ENCODE results near the gene FOSL2. TPM values are rescaled to one million over a fixed set of nuclear protein-coding genes. Genes with fewer than 3 reads are reported as not detected.

The FOSL2 gene
- polyA plus RNA-seq, 1 of the 3 experiments (the other 2 are of a cell fraction): 41.7 TPM

DNA sequence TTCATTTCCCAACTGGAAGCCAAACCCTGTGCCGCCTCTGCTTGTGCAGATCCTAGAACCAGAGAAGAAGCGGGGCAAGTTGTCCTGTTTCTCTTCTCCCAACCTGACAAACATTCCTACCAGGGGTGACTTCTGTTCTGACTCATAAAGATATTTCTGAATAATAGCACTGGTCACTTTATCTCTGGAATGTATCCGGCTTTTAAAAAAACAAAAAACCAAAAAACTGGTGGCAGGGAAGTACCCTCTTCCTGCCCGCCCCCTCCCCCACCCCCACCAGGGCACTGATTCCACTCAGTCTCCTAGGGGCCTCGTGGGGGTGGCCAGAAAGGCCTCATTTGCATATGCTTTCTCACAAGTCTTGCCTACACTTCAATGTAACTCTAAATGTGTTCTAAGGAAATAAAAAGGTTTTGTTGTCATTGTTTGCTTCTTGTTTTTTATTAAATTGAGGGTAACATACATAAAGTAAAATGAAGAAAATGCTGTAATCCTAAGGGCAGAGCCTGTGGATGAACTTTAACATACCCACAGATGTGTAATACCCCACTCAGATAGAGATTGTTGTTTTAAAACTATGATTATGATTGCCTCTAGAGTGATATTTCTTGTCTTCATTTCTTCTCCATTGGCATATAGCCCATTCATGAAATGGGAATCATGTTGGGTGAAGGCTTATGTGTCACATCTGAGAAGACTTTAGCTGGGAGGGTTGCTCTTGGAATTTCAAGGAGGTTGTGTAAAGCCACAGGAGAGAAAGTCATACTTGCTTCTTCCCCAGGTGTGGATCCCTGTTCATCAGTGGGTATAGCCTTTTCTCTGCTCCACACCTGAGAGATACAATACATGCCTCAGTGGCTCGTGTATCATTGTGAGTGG lies 5.3 kb upstream of the FOSL2 start (continued):
- TF ChIP-seq POLR2AphosphoS5 (IDR thresholded peaks at IDR 0.05; ENCODE audit: low read depth, low read length): peak; percentile 56; the same call in 1 of the 2 replicates

DNA sequence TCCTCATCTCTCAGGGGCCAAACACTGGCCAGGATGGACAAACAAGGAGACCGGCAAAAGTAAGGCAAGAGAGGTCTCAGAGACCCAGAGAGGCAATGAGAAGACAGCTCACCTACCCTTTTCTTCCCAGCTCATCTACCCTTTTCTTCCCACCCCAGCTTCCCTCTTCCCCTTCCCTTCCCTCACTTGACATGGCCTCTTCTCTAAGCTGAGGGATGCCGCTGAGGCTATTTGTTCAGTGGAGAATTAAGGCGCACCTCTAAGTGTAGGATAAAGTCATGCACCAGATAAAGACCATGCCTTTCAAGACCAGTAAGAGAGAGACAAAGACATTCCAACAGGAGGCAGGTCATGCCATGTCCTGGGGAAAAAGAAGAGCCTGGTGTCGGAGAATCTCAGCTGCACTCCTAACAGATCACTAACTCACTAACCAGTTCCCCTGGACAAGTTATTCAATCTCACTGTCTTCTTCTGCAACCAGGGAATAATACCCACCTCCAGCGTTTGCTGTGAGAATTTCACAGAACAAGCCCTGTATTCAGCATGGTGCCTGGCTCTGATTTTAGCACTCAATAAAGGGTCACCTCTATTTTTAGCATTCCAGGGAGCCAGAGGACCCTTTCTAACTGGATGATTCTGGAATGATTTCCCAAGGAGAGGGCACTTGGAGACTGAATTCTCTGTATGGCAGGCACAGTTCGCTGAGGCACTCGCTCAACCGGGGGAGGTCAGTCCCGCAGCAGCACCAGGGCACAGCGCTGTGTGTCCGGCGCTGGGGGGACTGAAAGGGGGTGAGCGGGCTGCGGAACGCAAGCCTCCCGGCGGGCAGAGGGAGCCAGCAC lies 3.0 kb upstream of the FOSL2 start:
- Histone ChIP-seq H3K4me3 (ENCODE audit: low read depth in 2 of 2, low read length in 1 of 2) (peak overlapping the region; percentile 83 to 84), H3K27ac (ENCODE audit: low read depth in 2 of 2, low read length in 1 of 2) (peak overlapping the region; percentile 92 to 97), H3K9me3 (no peaks in the 10 kb centered on the region), H3K4me1 (ENCODE audit: control insufficient read depth in 1 of 2, insufficient read depth in 2 of 2, low read depth in 1 of 2, low read length in 1 of 2) (peaks cover 19 to 22% of the 10 kb centered on the region in 2 experiments; a peak in 3 of 4 replicates), H3K4me2 (peak overlapping the region; percentile 89), H3K79me2 (ENCODE audit: insufficient read depth) (peaks cover 18% of the 10 kb centered on the region), H3K9me2 (no peaks in the 10 kb centered on the region), H3F3A (replicated peaks; ENCODE audit: insufficient read depth) (peaks cover 22% of the 10 kb centered on the region), H3K27me3 (ENCODE audit: insufficient read depth) (no peaks in the 10 kb centered on the region), H2AFZ (ENCODE audit: low read depth) (peak overlapping the region; percentile 86), H3K36me3 (replicated peaks in 1 of 2; ENCODE audit: control insufficient read depth in 1 of 2, insufficient read depth in 2 of 2, low read length in 1 of 2) (no peaks in the 10 kb centered on the region), H4K20me1 (ENCODE audit: insufficient read depth) (no peaks in the 10 kb centered on the region), H3K9ac (peak overlapping the region; percentile 98)
- ChIA-PET CTCF (interaction anchor here (0.8 to 5.5 kb wide), 9 partner anchors 10 to 685 kb away, joined by 3 to 33 read pairs (median 3); partner anchors contain the start of genes BABAM2 and RBKS), POLR2A (interaction anchor here (0.7 to 5.0 kb wide), 14 partner anchors 14 to 686 kb away, joined by 3 to 79 read pairs (median 5); partner anchors contain the start of genes BABAM2, MRPL33 and RBKS)
- WGBS (ENCODE audit: low lambda C conversion rate): 26% methylated on average over 17 of the region's 17 CpGs
- DNase-seq: peak; percentile 89
- TF ChIP-seq SMC3 (IDR thresholded peaks at IDR 0.05; ENCODE audit: low read depth, low read length) (peak; percentile 29; the same call in 1 of the 2 replicates), RXRA (IDR thresholded peaks at IDR 0.05; ENCODE audit: borderline replicate concordance, low read depth) (no peak), GATA2 (CRISPR knock-in tag; IDR thresholded peaks at IDR 0.05) (no peak), NRF1 (IDR thresholded peaks at IDR 0.05; ENCODE audit: low read depth, low read length) (no peak), RFX5 (IDR thresholded peaks at IDR 0.05; ENCODE audit: low read length) (no peak), EP300 (IDR thresholded peaks at IDR 0.05; ENCODE audit: borderline replicate concordance in 1 of 2, low read depth in 1 of 2, low read length in 1 of 2) (0 out of 4 replicates have a peak, but pooled peaks of 1 of the 2 experiments have one; percentile 1), MXI1 (IDR thresholded peaks at IDR 0.05; ENCODE audit: low read depth, low read length) (no peak), TCF12 (IDR thresholded peaks at IDR 0.05) (no peak), TEAD4 (IDR thresholded peaks at IDR 0.05; ENCODE audit: borderline replicate concordance, insufficient read depth) (no peak), RAD21 (IDR thresholded peaks at IDR 0.05; ENCODE audit: low read length) (peak; percentile 41), TAF1 (IDR thresholded peaks at IDR 0.05; ENCODE audit: borderline replicate concordance, low read depth, low read length) (no peak), YY1 (IDR thresholded peaks at IDR 0.05; ENCODE audit: low read depth) (0 out of 2 replicates have a peak, but pooled peaks have one; percentile 57), RCOR1 (IDR thresholded peaks at IDR 0.05; ENCODE audit: low read length) (no peak), NFIC (IDR thresholded peaks at IDR 0.05; ENCODE audit: borderline replicate concordance) (no peak; the same call in 1 of the 2 replicates), POLR2AphosphoS5 (IDR thresholded peaks at IDR 0.05; ENCODE audit: low read depth, low read length) (no peak)
- TF ChIP-seq, protein P1, sequence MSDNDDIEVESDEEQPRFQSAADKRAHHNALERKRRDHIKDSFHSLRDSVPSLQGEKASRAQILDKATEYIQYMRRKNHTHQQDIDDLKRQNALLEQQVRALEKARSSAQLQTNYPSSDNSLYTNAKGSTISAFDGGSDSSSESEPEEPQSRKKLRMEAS (IDR thresholded peaks at IDR 0.05; ENCODE audit: low read depth): no peak
- TF ChIP-seq, protein P2, sequence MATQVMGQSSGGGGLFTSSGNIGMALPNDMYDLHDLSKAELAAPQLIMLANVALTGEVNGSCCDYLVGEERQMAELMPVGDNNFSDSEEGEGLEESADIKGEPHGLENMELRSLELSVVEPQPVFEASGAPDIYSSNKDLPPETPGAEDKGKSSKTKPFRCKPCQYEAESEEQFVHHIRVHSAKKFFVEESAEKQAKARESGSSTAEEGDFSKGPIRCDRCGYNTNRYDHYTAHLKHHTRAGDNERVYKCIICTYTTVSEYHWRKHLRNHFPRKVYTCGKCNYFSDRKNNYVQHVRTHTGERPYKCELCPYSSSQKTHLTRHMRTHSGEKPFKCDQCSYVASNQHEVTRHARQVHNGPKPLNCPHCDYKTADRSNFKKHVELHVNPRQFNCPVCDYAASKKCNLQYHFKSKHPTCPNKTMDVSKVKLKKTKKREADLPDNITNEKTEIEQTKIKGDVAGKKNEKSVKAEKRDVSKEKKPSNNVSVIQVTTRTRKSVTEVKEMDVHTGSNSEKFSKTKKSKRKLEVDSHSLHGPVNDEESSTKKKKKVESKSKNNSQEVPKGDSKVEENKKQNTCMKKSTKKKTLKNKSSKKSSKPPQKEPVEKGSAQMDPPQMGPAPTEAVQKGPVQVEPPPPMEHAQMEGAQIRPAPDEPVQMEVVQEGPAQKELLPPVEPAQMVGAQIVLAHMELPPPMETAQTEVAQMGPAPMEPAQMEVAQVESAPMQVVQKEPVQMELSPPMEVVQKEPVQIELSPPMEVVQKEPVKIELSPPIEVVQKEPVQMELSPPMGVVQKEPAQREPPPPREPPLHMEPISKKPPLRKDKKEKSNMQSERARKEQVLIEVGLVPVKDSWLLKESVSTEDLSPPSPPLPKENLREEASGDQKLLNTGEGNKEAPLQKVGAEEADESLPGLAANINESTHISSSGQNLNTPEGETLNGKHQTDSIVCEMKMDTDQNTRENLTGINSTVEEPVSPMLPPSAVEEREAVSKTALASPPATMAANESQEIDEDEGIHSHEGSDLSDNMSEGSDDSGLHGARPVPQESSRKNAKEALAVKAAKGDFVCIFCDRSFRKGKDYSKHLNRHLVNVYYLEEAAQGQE (IDR thresholded peaks at IDR 0.05; ENCODE audit: low read depth, low read length): 0 out of 2 replicates have a peak, but pooled peaks have one; percentile 8
- TF ChIP-seq, protein P3, sequence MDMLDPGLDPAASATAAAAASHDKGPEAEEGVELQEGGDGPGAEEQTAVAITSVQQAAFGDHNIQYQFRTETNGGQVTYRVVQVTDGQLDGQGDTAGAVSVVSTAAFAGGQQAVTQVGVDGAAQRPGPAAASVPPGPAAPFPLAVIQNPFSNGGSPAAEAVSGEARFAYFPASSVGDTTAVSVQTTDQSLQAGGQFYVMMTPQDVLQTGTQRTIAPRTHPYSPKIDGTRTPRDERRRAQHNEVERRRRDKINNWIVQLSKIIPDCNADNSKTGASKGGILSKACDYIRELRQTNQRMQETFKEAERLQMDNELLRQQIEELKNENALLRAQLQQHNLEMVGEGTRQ (IDR thresholded peaks at IDR 0.05; ENCODE audit: borderline replicate concordance, low read depth, low read length): no peak
- TF ChIP-seq, protein P4, sequence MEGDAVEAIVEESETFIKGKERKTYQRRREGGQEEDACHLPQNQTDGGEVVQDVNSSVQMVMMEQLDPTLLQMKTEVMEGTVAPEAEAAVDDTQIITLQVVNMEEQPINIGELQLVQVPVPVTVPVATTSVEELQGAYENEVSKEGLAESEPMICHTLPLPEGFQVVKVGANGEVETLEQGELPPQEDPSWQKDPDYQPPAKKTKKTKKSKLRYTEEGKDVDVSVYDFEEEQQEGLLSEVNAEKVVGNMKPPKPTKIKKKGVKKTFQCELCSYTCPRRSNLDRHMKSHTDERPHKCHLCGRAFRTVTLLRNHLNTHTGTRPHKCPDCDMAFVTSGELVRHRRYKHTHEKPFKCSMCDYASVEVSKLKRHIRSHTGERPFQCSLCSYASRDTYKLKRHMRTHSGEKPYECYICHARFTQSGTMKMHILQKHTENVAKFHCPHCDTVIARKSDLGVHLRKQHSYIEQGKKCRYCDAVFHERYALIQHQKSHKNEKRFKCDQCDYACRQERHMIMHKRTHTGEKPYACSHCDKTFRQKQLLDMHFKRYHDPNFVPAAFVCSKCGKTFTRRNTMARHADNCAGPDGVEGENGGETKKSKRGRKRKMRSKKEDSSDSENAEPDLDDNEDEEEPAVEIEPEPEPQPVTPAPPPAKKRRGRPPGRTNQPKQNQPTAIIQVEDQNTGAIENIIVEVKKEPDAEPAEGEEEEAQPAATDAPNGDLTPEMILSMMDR (IDR thresholded peaks at IDR 0.05): 0 out of 2 replicates have a peak, but pooled peaks have one; percentile 18
- TF ChIP-seq, protein P5, sequence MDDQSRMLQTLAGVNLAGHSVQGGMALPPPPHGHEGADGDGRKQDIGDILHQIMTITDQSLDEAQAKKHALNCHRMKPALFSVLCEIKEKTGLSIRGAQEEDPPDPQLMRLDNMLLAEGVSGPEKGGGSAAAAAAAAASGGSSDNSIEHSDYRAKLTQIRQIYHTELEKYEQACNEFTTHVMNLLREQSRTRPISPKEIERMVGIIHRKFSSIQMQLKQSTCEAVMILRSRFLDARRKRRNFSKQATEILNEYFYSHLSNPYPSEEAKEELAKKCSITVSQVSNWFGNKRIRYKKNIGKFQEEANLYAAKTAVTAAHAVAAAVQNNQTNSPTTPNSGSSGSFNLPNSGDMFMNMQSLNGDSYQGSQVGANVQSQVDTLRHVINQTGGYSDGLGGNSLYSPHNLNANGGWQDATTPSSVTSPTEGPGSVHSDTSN (IDR thresholded peaks at IDR 0.05): no peak
